Measurements from ENCODE around the gene EPGN.

Gene EPGN

DNA sequence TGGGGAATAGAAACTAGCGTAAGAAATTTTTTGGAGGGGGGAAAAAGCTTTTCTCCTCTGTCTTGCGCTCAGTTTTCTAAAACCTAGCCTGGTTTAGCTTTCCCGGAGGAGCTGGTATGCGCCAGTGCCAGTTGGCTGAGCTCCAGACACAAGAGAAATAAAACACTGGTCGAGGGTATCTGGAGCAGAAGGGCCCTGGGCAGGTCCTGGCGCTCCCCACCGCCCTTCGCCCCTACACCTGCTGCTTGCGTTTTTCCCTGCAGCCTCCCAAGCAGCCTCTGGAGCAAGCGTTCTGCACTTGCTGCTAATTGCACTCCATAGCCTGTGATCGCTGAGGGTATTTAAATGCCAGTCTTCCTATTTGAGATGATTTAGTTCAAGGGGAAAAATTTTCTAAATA, 57.5 kb downstream of the EPGN start:
- TF ChIP-seq POLR2AphosphoS5 (IDR thresholded peaks at IDR 0.05; ENCODE audit: low read depth, low read length) (no peak), FOXP2 (optimal IDR thresholded peaks at IDR 0.05; ENCODE audit: borderline replicate concordance, extremely low read depth, extremely low read length, insufficient read depth) (no peak), SIN3A (IDR thresholded peaks at IDR 0.05; ENCODE audit: borderline replicate concordance, insufficient read depth, low read length) (no peak), TAF1 (IDR thresholded peaks at IDR 0.05; ENCODE audit: borderline replicate concordance, insufficient read depth, low read length) (no peak)
- TF ChIP-seq, protein P1, sequence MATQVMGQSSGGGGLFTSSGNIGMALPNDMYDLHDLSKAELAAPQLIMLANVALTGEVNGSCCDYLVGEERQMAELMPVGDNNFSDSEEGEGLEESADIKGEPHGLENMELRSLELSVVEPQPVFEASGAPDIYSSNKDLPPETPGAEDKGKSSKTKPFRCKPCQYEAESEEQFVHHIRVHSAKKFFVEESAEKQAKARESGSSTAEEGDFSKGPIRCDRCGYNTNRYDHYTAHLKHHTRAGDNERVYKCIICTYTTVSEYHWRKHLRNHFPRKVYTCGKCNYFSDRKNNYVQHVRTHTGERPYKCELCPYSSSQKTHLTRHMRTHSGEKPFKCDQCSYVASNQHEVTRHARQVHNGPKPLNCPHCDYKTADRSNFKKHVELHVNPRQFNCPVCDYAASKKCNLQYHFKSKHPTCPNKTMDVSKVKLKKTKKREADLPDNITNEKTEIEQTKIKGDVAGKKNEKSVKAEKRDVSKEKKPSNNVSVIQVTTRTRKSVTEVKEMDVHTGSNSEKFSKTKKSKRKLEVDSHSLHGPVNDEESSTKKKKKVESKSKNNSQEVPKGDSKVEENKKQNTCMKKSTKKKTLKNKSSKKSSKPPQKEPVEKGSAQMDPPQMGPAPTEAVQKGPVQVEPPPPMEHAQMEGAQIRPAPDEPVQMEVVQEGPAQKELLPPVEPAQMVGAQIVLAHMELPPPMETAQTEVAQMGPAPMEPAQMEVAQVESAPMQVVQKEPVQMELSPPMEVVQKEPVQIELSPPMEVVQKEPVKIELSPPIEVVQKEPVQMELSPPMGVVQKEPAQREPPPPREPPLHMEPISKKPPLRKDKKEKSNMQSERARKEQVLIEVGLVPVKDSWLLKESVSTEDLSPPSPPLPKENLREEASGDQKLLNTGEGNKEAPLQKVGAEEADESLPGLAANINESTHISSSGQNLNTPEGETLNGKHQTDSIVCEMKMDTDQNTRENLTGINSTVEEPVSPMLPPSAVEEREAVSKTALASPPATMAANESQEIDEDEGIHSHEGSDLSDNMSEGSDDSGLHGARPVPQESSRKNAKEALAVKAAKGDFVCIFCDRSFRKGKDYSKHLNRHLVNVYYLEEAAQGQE (IDR thresholded peaks at IDR 0.05; ENCODE audit: insufficient read depth in 1 of 2, low read depth in 2 of 2, low read length in 2 of 2): no peak
